Urothelium cell line (cell line): Measurements from ENCODE around the gene DLG1.

Experiments used
- DNase-seq: peaks from one replicate; pipeline ENCODE4 v3.0.0; 2011; ENCODE audit warnings: low spot score, mixed read lengths
- FAIRE-seq: peaks from 2 replicates; lab custom pipeline; 2011; peaks lifted over from hg19 to GRCh38; lab: Jason Lieb, UNC

The DLG1 gene

DNA sequence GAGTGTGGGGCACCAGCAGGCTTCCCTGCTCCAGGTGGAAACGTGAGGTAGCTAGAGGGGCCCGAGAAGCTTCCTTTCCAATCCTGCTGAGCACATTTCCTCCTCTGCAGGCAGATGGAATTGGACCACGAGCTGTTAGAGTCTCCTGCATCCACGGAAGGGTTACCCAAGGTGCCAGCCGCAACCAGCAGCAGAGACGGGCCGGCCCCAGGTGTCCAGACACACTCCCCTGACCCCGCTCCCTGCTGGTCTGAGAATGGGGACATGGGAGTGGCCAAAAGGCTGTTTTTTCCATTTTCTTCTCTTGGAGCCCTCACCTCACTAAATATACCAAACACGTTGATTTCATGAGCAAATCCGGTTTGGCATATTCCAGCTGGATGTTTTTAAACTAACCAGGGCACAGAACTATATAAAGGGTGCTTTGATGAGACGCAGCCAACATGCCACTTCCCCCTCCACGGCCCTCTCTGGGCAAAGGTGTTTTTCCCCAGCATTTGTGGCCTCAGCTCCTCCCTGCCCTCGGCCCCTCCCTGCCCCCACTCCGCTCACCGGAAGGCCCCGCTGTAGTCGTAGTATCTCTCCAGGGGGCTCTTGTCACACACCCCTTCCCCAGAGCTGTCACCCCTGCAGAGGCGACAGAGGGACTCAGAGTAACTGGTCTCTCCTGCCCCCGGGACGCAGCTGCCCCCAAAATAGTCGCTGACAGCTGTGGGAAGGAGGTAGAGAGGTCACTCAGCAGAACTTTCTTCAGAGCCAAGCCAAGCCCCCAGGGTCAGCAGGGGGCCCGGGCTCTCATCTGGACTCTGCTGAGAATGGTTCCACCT, 275.8 kb downstream of the DLG1 start:
- DNase-seq: no peak
- no peak for FAIRE-seq

DNA sequence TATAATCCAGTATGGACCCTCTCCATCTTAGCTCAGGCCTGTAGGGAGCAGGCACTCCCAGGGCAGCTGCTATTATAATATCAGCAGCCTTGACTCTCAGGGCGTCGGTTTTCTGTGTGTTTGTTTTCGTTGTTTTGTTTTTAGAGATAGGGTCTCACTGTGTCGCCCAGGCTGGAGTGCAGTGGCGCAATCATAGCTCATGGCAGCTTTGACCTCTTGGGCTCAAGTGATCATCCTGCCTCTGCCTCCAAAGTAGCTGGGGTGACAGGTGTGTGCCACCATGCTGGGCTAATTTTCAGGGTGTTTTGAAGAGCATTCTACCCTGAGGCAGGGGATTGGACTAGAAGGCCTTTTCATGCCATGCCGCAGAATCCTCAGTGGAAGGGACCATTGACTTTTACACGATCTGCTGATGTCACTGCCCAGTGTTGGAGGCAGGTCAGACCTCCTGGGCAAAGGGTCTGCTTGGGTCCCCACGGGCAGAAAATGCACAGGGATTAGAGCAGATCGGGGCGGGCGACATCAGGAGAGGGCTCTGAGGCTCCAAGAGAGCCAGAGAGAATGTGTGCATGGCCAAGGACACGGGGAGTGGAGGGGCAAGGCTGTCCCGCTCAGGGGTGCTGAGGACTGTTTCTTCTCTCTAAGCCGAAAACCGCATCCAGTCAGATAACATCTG, 276.5 kb downstream of the DLG1 start:
- FAIRE-seq (no peak), DNase-seq (no peak)

DNA sequence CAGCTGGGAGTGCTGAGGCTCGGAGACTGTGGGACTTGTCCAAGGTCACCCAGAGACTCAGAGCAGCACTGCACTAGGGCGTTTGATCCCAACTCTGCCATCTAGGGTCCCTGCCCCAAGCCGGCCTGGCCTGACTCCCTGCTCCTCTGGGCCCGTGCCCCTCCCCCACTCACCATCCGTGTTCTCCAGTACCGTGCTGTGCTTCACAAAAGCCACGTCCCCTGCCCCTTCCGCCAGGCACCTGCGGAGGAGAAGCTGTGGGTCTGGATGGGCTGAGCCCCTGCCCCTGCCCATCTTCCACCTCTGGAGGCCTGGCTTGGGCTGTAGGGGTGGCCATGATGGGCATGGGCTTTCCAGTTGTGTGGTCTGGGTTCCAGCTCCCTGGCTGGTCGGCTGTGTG, 277.2 kb downstream of the DLG1 start:
- DNase-seq (no peak), FAIRE-seq (no peak)

DNA sequence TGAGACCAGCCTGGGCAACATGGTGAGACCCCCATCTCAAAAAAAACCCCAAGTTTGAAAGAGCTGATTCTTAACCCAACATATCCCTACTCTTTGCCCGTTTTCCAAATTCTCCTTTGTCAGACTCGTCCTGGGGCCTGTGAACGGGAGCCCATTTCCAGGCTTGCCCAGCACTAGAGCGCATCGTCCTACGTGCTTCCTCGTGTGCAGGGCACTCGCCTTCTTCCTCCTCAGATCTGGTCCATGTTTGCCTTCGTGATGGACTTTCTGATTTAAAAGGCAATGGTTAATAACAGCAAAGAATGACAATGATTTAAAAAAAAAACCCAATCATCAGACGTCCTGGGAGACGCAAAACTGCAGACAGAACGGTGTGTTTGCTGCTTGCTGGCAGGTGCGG, 278.9 kb downstream of the DLG1 start:
- FAIRE-seq (no peak), DNase-seq (no peak)

DNA sequence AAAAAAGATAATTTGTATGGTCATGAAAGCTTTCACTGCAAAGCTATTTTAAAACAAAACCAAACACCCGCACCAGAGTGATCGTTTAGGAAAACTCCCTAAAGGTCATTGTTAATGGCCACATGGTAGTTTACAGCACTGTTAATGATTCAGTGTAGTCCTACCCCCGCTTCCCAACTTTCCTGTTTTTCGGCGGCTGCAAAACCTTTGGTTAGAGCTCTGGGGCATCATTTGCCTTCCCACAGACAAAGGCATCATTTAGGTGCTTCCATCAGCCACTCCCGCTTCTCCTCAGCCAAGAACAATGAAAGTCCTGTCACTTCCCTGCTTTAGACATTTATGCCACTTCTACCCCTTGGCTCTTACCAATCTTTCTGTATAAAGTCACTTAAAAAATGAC, 279.4 kb downstream of the DLG1 start:
- DNase-seq (no peak), FAIRE-seq (no peak)

DNA sequence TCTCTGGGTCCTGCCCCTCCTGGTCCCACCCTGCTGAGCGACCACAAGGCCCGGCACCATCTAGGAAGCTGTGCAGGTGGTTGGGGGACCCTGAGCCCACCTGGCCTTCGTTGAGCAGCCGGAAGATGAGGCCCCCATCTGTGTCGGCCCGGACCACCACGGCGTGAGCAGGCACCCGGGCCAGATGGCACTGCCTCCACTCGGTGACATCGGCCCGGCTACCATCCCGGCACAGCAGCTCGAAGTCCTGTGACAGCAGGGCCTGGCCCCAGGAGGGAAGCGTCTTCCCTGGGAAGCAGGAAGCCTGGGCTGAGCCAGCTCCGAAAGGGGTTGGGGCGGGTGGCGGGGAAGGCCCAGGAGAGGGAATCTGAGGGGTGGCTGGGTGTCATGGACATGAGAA, 281.4 kb downstream of the DLG1 start:
- FAIRE-seq: no peak

DNA sequence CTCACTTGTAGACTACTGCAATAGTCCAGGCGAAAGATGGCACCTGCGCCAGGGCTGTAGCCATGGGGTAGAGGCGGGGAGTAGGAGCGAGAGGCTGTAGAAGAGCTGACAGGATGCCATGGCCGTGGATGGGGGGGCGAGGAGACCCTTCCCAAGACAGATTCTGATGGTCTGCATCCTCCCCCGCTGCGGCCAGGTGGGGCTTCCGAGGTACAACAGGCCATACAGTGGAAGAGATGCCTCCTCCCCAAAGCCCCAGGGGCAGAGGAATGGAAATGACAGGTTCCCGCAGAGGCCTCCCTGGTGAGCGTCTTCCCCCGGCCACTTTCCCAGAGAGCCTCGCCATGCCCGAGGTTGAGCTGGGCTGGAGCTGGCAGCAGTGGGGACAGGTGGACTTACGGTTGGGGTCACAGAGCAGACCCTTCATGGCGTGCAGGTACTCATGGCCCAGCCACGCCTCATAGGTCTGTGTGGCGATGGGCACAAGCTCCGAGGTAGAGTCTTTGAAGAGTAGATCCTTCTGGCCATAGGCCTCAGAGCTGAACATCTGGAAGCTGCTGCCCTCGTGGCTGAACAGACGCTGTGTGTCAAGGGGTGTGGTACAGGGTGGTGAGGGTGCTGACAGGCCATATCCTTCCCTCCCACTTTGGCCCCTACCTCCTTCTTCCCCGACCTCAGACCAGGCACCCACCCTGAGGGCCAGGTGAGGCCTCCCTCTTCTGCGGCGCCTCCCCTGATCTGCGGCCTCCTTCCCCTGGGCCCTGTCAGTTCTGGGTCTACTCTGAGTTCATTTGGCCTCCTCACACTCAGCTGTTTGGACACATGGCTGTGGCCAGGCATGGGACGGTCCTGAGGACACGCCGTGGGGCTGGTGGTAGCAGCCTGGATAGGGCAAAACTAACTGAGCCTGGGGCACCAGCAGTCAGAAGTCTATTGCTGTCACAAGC, 282.3 kb downstream of the DLG1 start:
- FAIRE-seq: no peak

More for the DNA sequence above, 281.4 kb downstream of the DLG1 start:
- DNase-seq: no peak

DNA sequence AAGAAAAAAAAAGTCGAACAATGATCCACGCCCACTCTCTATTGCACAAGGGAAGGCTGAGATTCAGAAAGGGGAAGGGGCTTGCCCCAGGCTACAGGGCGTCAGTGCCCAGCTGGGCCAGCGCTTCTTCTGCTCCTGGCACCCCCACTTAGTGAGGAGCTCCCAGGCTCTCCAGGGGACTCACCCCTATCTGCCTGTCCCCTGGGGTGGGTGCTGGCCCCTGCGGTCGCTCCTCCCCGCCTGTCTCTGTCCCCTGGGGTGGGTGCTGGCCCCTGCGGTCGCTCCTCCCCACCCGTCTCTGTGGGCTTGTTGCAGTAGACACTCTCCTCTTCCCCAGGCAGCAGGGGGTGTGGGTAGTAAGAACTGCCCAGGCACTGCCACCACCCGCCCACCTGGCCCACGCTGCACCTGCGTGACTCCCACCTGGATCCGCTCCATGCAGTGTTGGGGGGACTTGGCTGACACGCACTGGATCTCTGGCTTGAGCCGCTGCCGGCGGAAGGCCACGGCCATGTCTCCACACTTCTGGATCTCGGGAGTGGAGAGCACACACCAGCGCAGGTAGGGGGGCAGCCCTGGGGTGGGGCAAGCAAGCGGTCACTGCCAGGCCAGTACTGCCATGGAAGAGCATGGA, 283.4 kb downstream of the DLG1 start:
- DNase-seq (no peak), FAIRE-seq (no peak)

More for the DNA sequence above, 282.3 kb downstream of the DLG1 start:
- DNase-seq: no peak

DNA sequence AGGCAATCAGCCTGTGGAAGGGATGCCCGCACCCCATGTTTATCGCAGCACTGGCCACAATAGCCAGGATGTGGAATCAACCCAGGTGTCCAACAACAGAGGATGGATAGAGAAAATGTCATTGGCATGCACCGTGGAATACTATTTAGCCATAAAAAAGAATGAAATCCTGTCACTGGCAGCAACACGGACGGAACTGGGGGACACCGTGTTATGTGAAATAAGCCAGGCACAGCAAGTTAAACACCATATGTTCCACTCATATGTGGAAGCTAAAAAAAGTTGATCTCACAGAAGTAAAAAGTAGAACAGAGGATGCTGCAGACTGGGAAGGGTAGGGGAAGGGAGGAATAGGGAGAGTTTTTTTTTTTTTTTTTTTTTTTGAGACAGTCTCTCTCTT, 284.4 kb downstream of the DLG1 start:
- DNase-seq: no peak
- no peak for FAIRE-seq

DNA sequence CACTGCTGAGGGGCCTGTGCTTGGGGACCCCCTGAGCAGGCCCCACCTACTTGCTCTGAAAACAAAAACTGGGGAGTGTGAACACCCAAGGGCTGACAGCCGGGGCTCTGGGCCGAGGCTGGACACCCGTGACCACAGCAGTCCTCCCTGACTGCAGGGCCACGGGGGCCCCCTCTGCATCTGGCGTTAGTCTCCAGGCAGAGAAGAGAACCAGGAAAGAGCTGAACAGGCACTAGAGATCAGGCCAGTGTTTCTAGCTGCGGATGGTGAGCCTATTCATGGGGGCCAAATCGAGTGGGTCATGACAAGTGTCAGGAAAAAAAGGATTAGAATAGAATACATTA, 285.9 kb downstream of the DLG1 start:
- no peak for DNase-seq
- no peak for FAIRE-seq

DNA sequence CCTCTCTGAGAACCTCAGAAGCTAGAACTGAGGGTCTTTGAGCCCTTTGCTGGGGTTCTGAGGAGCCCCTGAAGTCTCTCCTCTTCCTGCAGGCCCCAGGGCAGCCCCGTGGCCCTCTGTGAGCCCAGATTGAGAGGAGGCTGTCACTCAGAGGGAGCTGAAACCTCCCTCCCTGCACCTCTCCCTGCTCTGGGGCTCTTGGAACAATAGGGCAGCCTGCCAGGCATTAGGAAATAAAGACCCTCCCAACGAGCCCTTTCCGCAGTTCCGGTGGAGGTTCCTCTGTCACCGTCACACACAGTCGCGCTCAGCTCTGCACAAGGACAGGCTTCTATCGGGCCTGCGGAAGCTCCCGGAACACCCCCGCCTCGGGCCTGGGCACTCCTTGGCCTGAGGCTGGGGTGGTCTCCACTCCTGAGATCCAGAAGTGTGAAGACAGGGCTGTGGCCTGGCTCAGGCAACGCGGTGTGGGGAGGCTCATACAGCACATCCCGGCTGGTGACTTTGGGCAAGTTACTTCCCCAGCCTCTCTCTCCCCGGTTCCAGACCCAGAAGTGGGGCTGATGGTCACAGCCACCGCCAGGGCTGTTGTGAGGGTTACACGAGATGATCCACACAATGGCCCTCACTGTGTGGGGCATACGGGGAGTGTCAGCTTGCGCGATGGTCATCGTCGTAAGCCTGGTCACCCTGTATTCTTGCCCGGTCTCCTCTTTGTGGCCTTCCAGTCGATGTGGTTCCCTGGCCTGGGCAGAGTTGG, 286.5 kb downstream of the DLG1 start:
- FAIRE-seq: no peak

DNA sequence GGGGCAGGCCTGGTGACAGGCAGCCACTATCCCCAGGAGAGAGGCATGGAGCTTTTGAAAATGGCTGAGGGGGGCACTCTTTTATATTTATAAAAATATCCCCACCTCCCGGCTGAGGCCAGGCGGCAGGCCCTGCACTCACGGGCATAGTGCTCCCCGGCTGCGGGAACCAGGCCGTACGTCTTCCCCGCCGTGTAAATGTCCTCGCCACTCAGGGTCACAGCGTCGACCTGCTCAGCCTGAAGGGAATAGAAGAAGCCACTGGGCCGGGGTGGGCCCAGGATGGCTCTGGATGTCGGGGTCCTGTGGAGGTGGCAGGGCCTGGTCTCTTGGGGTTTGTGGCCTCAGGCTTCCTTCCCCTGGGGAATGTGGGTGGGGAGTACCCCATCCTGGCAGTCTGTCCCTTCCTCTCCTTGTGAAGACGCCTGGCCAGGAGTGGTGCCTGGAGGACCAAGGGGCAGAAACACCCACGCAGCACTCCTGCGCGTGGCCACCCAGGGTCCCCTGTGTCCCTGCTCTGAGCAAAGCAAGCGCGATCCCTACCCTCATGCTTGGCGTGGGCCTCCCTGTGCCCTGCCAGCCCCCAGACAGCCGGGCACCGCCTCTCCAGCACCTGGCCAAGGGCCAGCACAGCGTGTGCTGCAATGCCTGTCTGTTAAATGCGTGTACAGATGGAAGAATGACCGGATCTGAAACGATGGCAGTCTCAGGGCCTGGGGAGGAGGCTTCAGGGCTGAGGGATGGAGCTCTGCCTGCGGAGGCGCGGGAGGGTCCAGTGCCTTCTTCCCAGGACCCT, 287.7 kb downstream of the DLG1 start:
- no peak for DNase-seq
- FAIRE-seq: no peak

More for the DNA sequence above, 286.5 kb downstream of the DLG1 start:
- DNase-seq: no peak

DNA sequence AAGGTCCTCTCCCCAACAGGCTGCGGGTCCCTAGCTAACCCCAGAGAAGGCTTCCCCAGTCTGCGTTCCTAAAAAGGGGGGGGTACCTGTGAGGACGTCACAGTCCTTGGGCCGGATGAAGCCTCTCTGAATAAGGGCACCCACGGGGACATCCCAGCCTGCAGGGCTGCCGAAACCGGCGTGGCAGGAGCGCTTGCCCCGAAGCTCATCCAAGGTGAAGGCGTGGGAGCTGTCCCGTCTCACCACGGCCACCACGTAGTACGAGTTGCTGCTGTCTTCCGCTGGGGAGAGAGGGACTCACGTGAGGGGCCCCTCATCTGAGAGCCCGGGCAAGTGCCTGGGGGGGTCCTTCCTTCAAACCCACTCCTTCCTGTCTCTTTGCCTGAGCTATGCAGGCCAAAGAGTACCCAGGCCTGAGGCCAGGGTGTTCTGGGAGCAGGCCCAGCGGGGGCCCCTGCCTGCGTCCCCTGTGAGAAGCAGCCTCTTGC, 288.8 kb downstream of the DLG1 start:
- FAIRE-seq: no peak
- DNase-seq: no peak

DNA sequence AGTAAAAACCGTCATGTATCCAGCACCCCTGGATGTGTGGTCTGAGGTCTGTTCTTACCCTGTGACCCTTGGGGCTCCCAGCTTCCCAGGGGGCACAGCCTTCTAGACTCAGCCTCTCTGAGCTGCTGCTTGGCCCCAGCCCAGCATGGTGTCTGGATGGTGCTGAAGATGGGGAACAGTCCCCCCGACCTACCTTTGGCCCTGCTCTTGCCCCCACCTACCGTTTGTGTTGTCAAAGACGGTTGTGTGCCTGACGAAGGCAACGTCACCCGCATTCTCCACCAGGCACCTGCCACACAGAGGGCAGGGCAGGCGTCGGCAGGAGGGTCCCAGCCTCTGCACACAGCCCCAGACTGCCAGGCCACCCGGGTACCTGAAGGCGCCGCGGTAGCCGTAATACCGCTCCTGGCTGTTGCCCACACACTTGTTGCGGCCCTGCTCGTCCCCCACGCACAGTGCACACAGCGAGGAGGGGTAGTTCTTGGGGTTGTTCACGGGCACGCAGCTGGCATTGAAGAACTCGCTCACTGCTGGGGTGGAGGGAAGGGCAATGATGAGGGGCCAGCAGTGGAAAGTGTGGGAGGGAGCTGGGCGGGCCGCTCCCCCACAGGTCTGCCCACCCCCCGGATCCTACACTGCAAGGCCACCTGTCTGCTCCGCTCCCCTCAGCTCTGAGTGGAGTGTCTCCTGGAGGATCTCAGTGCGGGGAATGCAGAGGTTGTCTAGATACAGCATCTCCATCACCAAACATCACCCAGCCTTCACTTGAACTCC, 289.8 kb downstream of the DLG1 start:
- no peak for FAIRE-seq
- DNase-seq: no peak

DNA sequence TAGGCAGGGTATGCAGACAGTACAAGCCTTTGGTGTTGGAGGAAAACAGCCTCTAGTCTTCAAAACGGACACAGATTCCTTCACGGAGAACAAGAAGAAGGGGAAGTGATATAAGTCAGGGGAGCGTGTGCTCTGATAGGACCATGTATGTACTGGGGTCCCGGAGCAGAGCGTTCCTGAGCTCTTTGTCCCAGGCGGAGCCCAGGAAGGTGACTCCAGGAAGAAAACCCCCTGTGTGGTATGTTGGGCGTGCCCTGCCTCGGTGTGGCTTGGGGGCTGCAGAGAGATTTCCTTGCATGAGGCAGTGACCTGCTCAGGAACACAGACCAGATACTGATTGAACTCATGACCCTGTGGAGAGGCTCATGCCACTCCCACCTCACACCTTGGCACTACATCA, 290.5 kb downstream of the DLG1 start:
- DNase-seq (no peak), FAIRE-seq (no peak)

DNA sequence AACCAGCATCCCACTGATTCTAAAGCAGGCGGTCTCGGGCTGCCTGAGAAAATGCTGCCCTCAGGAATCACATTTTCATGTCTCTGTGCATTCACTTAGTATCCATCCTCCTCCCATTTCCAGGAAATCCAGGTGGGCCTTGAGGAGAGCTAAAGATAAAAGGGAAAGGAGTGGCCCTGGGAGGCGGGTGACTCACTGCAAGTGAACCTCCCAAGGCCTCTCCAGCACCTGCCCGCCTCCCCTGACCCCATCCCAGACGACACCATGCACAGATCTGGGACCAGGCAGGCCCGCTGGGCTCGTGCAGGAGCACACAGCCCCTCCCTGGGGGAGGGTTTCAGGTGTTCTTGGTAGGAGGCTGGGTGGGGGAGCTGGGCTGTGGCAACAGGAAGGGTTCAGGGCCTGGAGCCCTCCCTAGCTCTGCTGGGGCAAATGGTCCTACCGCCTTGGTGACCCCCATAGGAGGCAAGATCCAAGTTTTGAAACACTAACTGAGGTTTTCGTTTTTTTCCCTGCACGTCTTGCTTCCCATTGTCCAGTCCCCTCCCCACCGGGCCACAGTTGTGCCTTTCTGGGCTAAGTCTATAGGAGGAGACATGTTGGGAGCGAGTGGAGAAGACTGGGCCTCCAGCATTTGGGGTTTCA, 291.0 kb downstream of the DLG1 start:
- FAIRE-seq: no peak
- DNase-seq: no peak

DNA sequence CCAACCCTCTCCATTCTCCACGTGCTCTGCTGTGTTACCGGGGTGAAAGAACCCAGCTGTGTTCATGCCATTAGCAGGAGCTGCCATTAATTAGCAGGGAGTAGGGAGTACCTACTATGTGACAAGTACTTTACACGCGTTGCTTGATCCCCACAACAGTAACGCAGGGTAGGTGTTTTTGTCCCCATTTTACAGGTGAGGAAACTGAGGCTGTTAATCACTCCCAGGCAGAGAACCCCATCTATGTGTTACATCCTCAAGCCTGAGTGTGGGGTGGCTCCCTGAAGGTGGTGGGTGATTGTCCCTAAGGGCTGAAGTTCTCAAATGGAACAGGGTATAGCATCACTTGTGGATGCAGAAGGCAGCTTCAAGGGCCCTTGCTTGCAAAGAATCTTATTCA, 291.6 kb downstream of the DLG1 start:
- FAIRE-seq (no peak), DNase-seq (no peak)

DNA sequence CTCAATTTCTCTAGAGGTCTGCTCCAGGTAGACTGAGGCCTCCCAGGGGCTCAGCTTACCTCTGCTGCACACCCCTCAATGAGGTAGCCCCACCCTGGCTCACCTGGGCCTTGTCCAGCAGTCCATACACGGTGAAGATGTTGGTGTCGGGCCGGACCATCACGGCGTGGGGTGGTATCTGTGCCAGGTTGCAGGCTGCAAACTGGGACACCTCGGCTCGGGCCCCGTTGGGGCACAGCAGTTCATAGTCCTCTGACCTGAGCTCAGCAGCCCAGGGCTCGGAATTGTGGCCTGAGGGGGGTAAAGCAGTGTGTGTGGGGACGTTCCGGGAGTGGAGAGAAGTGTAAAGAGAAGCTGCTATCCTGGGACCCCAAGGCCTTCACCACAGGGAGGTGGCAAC, 292.0 kb downstream of the DLG1 start:
- DNase-seq: no peak
- FAIRE-seq: peak; percentile 92
